Lung (tissue), 12 donors: ENCODE measurements around the gene LINC00237. TPM values are rescaled to one million over a fixed set of nuclear protein-coding genes. Genes with fewer than 3 reads are reported as not detected.

Experiments used
- ATAC-seq: fragments of 200-7000 bp; cut with Tn5 transposase; one replicate; pipeline ENCODE4 v1.9.1; 2020; ENCODE audit warnings: moderate number of reproducible peaks; ENCODE audit not compliant: insufficient read depth, low FRiP score
- DNase-seq, 3 donors: peaks; one replicate each; pipeline ENCODE4 v3.0.0-alpha.2; 2013 to 2017
- H3K27ac ChIP-seq, 2 donors: one replicate each; pipeline ENCODE4 v1.5.1; 2013; ENCODE audit warnings: mild to moderate bottlenecking in 2 of 2, moderate library complexity in 2 of 2, control low read depth in 1 of 2, inconsistent platforms in 1 of 2, low read depth in 1 of 2, low read length in 1 of 2
- H3K27me3 ChIP-seq, 3 donors: one replicate each; pipeline ENCODE4 v1.5.1; 2013; ENCODE audit warnings: low read length in 2 of 3; ENCODE audit not compliant: control insufficient read depth in 3 of 3, insufficient read depth in 3 of 3
- H3K36me3 ChIP-seq, 4 donors: one replicate each; pipeline ENCODE4 v1.5.1; 2013; ENCODE audit warnings: low read length in 4 of 4, mild to moderate bottlenecking in 1 of 4, moderate library complexity in 1 of 4; ENCODE audit not compliant: control insufficient read depth in 4 of 4, insufficient read depth in 4 of 4
- H3K4me1 ChIP-seq, 5 donors: one replicate each; pipeline ENCODE4 v1.5.1; 2013; ENCODE audit warnings: low read length in 5 of 5, mild to moderate bottlenecking in 2 of 5, moderate library complexity in 1 of 5; ENCODE audit not compliant: control insufficient read depth in 5 of 5, insufficient read depth in 5 of 5
- H3K4me3 ChIP-seq: one replicate; pipeline ENCODE4 v1.5.1; 2013; ENCODE audit warnings: mild to moderate bottlenecking, control low read depth, moderate library complexity
- H3K9ac ChIP-seq, 2 donors: one replicate each; pipeline ENCODE4 v1.5.1; 2013; ENCODE audit warnings: low read length in 2 of 2, control low read depth in 1 of 2; ENCODE audit not compliant: insufficient read depth in 1 of 2
- H3K9me3 ChIP-seq, 4 donors: one replicate each; pipeline ENCODE4 v1.5.1; 2013; ENCODE audit warnings: low read length in 3 of 4, mild to moderate bottlenecking in 1 of 4, moderate library complexity in 1 of 4; ENCODE audit not compliant: control insufficient read depth in 4 of 4, insufficient read depth in 3 of 4
- WGBS, 2 donors: extraction: QIAGEN DNeasy Blood & Tissue Kit; methylation state at CpG; one replicate each; pipeline ENCODE4 v1.1.7; 2013; 5-methylcytosine and 5-hydroxymethylcytosine counted together
- polyA plus RNA-seq, 2 donors: library from polyadenylated mRNA; stranded (reverse); fragments of 200-250 nt; gene quantifications; one replicate each; pipeline ENCODE4 v1.2.1, GENCODE V29; 2013
- total RNA-seq, 2 donors: library from RNA; depleted of rRNA in 1 of 2; stranded (reverse); fragments of >200 nt in 1 of 2; gene quantifications; one replicate each; pipeline ENCODE4 v1.2.1, GENCODE V29; 2014 to 2021
- TF ChIP-seq, protein P1 (sequence below): IDR thresholded peaks from 2 replicates; pipeline ENCODE4 v1.5.1; 2012; ENCODE audit warnings: mild to moderate bottlenecking; ENCODE audit errors: control extremely low read depth, extremely low read depth
- donor health status: control.
- donor health status: control.
- donor health status: Bipolar disorder and iron deficiency.
- donor health status: healthy.
- donor health status: DM: yes; HTN: yes; CAD: no.

The LINC00237 gene
- total and polyA plus RNA-seq, 4 donors, result 0.03 TPM; not detected in 3

GRCh38 chr20:21096321-21097043 lies 9.7 kb downstream of the LINC00237 start:
- no peaks in the 10 kb centered on the region for H3K36me3 ChIP-seq
- H3K4me1 ChIP-seq, result peaks cover 0 to 13% (median 0%) of the 10 kb centered on the region in 5 donors
- DNase-seq (no peak), ATAC-seq (no peak)
- TF ChIP-seq, protein P1, sequence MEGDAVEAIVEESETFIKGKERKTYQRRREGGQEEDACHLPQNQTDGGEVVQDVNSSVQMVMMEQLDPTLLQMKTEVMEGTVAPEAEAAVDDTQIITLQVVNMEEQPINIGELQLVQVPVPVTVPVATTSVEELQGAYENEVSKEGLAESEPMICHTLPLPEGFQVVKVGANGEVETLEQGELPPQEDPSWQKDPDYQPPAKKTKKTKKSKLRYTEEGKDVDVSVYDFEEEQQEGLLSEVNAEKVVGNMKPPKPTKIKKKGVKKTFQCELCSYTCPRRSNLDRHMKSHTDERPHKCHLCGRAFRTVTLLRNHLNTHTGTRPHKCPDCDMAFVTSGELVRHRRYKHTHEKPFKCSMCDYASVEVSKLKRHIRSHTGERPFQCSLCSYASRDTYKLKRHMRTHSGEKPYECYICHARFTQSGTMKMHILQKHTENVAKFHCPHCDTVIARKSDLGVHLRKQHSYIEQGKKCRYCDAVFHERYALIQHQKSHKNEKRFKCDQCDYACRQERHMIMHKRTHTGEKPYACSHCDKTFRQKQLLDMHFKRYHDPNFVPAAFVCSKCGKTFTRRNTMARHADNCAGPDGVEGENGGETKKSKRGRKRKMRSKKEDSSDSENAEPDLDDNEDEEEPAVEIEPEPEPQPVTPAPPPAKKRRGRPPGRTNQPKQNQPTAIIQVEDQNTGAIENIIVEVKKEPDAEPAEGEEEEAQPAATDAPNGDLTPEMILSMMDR, result no peak
- peaks cover 10 to 95% (median 87%) of the 10 kb centered on the region in 3 donors for H3K27me3 ChIP-seq
- no peak overlapping the region for H3K9ac ChIP-seq
- no peak overlapping the region for H3K27ac ChIP-seq
- H3K4me3 ChIP-seq, result no peak overlapping the region
- WGBS, 2 donors, result 39 to 44% methylated on average over 10 of the region's 10 CpGs
- H3K9me3 ChIP-seq, result no peaks in the 10 kb centered on the region

DNA sequence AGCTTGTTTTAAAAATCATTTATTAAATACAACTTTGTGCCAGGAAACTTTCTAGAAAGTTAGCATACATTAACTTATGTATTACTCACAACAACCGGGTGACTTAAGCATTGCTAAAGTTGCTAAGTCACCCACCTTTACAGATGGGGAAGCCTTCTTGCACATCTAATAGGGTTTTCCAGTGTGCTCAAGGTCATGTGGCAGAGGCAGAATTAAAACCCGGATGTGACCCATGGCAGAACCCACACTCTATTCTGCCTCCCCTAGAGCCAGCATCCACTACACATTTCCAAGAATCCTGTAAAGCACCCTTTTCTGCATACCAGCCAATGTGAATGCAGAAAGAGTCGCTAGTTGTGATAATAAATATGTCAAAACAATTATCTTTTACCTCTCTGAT lies 13.4 kb downstream of the LINC00237 start:
- DNase-seq, result no peak
- 74 to 78% methylated on average over 3 of the region's 3 CpGs for WGBS, 2 donors
- Histone ChIP-seq H3K27me3 (peaks cover 12 to 94% (median 74%) of the 10 kb centered on the region in 3 donors), H3K9ac (no peak overlapping the region), H3K27ac (no peak overlapping the region), H3K36me3 (no peaks in the 10 kb centered on the region), H3K9me3 (no peaks in the 10 kb centered on the region), H3K4me1 (peaks cover 0 to 8% (median 6%) of the 10 kb centered on the region in 5 donors), H3K4me3 (no peak overlapping the region)
- ATAC-seq, result no peak
- TF ChIP-seq, protein P1, result no peak

GRCh38 chr20:21090721-21091120 lies 15.4 kb downstream of the LINC00237 start:
- H3K36me3 ChIP-seq, result no peaks in the 10 kb centered on the region
- peaks cover 0 to 8% (median 6%) of the 10 kb centered on the region in 5 donors for H3K4me1 ChIP-seq
- peaks cover 12 to 83% (median 59%) of the 10 kb centered on the region in 3 donors for H3K27me3 ChIP-seq
- WGBS, 2 donors, result 70 to 71% methylated on average over 11 of the region's 11 CpGs
- H3K4me3 ChIP-seq, result no peak overlapping the region
- H3K9ac ChIP-seq, result no peak overlapping the region
- no peak for ATAC-seq
- DNase-seq, result peak; percentile 30 to 57 (median 43)
- H3K9me3 ChIP-seq, result no peaks in the 10 kb centered on the region
- TF ChIP-seq, protein P1, result no peak
- no peak overlapping the region for H3K27ac ChIP-seq
